Measurements from ENCODE around the gene CNIH1.

- TF ChIP-seq EZH2phosphoT487 (IDR thresholded peaks at IDR 0.05; ENCODE audit: borderline replicate concordance, low read length) (no peak), CTCF (IDR thresholded peaks at IDR 0.05; ENCODE audit: low read depth, low read length, poor library complexity, severe bottlenecking) (no peak)
Measured at GRCh38 chr14:54457609-54457996, 16.4 kb upstream of the CNIH1 start.

Measured in DOHH2 (cell line).